ENCODE measurements around the gene SSH2.

SSH2 gene

GRCh38 chr17:29614349-29615047, 315.5 kb downstream of the SSH2 start:
- Histone ChIP-seq H3K9ac (ENCODE audit: low read depth, low read length, poor library complexity) (no peak overlapping the region), H2BK5ac (ENCODE audit: low read length) (peak overlapping the region; percentile 14), H2BK15ac (ENCODE audit: low read length) (peak overlapping the region; percentile 81), H3K4me1 (ENCODE audit: control insufficient read depth in 2 of 2, insufficient read depth in 1 of 2, low read depth in 1 of 2, low read length in 2 of 2) (peaks cover 0 to 29% of the 10 kb centered on the region in 2 donors), H3K4ac (ENCODE audit: low read length) (no peak overlapping the region), H4K91ac (ENCODE audit: low read depth, low read length, poor library complexity) (no peak overlapping the region), H3K9me3 (replicated peaks in 1 of 2; ENCODE audit: control insufficient read depth in 2 of 2, insufficient read depth in 1 of 2, low read depth in 1 of 2, low read length in 2 of 2) (peaks cover 3 to 12% of the 10 kb centered on the region in 2 donors), H3K23ac (ENCODE audit: low read depth, low read length, poor library complexity) (no peak overlapping the region), H3K14ac (ENCODE audit: low read length) (no peak overlapping the region), H3K36me3 (replicated peaks in 1 of 2; ENCODE audit: control insufficient read depth in 2 of 2, insufficient read depth in 2 of 2, low read length in 2 of 2) (peaks cover 5 to 35% of the 10 kb centered on the region in 2 donors), H3K4me2 (ENCODE audit: insufficient read depth, low read length, poor library complexity, severe bottlenecking) (peak overlapping the region; percentile 29), H3K18ac (ENCODE audit: low read length) (peak overlapping the region; percentile 88), H3K4me3 (ENCODE audit: low read length in 2 of 2) (no peak overlapping the region), H3K79me1 (ENCODE audit: low read depth, low read length) (no peaks in the 10 kb centered on the region), H3K27ac (replicated peaks; ENCODE audit: low read length) (no peak overlapping the region), H4K8ac (ENCODE audit: low read depth, low read length) (no peak overlapping the region), H2AFZ (ENCODE audit: low read length) (no peak overlapping the region), H2AK5ac (ENCODE audit: low read depth, low read length) (peak overlapping the region; percentile 54), H2BK12ac (ENCODE audit: low read length) (peak overlapping the region; percentile 82), H2BK120ac (ENCODE audit: low read depth, low read length) (no peak overlapping the region), H3K27me3 (ENCODE audit: control insufficient read depth in 3 of 3, insufficient read depth in 3 of 3, low read depth in 1 of 3, low read length in 3 of 3) (peaks cover 8 to 36% (median 16%) of the 10 kb centered on the region in 3 experiments)
- no CpG with 5 or more reads among the region's 16 CpGs for WGBS, 2 donors (ENCODE audit: extremely low coverage in 2 of 2, insufficient read length in 2 of 2, insufficient replicate concordance in 1 of 2)
- DNase-seq (ENCODE audit: low spot score) = no peak

GRCh38 chr17:29613856-29614255, 316.2 kb downstream of the SSH2 start:
- H3K9me3 ChIP-seq (replicated peaks in 1 of 2; ENCODE audit: control insufficient read depth in 2 of 2, insufficient read depth in 1 of 2, low read depth in 1 of 2, low read length in 2 of 2) = peaks cover 3 to 12% of the 10 kb centered on the region in 2 donors
- H2BK12ac ChIP-seq (ENCODE audit: low read length) = peak overlapping the region; percentile 97
- H3K4me1 ChIP-seq (ENCODE audit: control insufficient read depth in 2 of 2, insufficient read depth in 1 of 2, low read depth in 1 of 2, low read length in 2 of 2) = peaks cover 0 to 29% of the 10 kb centered on the region in 2 donors
- H3K79me1 ChIP-seq (ENCODE audit: low read depth, low read length) = peaks cover 1% of the 10 kb centered on the region
- no peak overlapping the region for H3K23ac ChIP-seq (ENCODE audit: low read depth, low read length, poor library complexity)
- no peak overlapping the region for H4K91ac ChIP-seq (ENCODE audit: low read depth, low read length, poor library complexity)
- DNase-seq (ENCODE audit: low spot score) = no peak
- peaks cover 8 to 33% (median 16%) of the 10 kb centered on the region in 3 experiments for H3K27me3 ChIP-seq (ENCODE audit: control insufficient read depth in 3 of 3, insufficient read depth in 3 of 3, low read depth in 1 of 3, low read length in 3 of 3)
- no peak overlapping the region for H3K4ac ChIP-seq (ENCODE audit: low read length)
- no peak overlapping the region for H3K27ac ChIP-seq (replicated peaks; ENCODE audit: low read length)
- no peak overlapping the region for H3K4me3 ChIP-seq (ENCODE audit: low read length in 2 of 2)
- H4K8ac ChIP-seq (ENCODE audit: low read depth, low read length) = no peak overlapping the region
- H3K18ac ChIP-seq (ENCODE audit: low read length) = peak overlapping the region; percentile 93
- peak overlapping the region; percentile 24 for H2BK120ac ChIP-seq (ENCODE audit: low read depth, low read length)
- peaks cover 6 to 42% of the 10 kb centered on the region in 2 donors for H3K36me3 ChIP-seq (replicated peaks in 1 of 2; ENCODE audit: control insufficient read depth in 2 of 2, insufficient read depth in 2 of 2, low read length in 2 of 2)
- peak overlapping the region; percentile 54 for H2AK5ac ChIP-seq (ENCODE audit: low read depth, low read length)
- H2BK15ac ChIP-seq (ENCODE audit: low read length) = peak overlapping the region; percentile 81
- peak overlapping the region; percentile 47 for H3K14ac ChIP-seq (ENCODE audit: low read length)
- H2AFZ ChIP-seq (ENCODE audit: low read length) = no peak overlapping the region
- no CpG with 5 or more reads among the region's 13 CpGs for WGBS, 2 donors (ENCODE audit: extremely low coverage in 2 of 2, insufficient read length in 2 of 2, insufficient replicate concordance in 1 of 2)
- peak overlapping the region; percentile 83 for H3K9ac ChIP-seq (ENCODE audit: low read depth, low read length, poor library complexity)
- peak overlapping the region; percentile 43 for H3K4me2 ChIP-seq (ENCODE audit: insufficient read depth, low read length, poor library complexity, severe bottlenecking)
- peak overlapping the region; percentile 14 for H2BK5ac ChIP-seq (ENCODE audit: low read length)

GRCh38 chr17:29613352-29613837, 316.6 kb downstream of the SSH2 start:
- Histone ChIP-seq H3K27me3 (ENCODE audit: control insufficient read depth in 3 of 3, insufficient read depth in 3 of 3, low read depth in 1 of 3, low read length in 3 of 3) (peaks cover 8 to 28% (median 16%) of the 10 kb centered on the region in 3 experiments), H2BK15ac (ENCODE audit: low read length) (peak overlapping the region; percentile 81), H3K4me3 (ENCODE audit: low read length in 2 of 2) (no peak overlapping the region), H2BK5ac (ENCODE audit: low read length) (peak overlapping the region; percentile 14), H2BK12ac (ENCODE audit: low read length) (peak overlapping the region; percentile 97), H2AK5ac (ENCODE audit: low read depth, low read length) (peak overlapping the region; percentile 92), H4K8ac (ENCODE audit: low read depth, low read length) (no peak overlapping the region), H3K4ac (ENCODE audit: low read length) (no peak overlapping the region), H2BK120ac (ENCODE audit: low read depth, low read length) (peak overlapping the region; percentile 24), H3K79me1 (ENCODE audit: low read depth, low read length) (peaks cover 4% of the 10 kb centered on the region), H3K27ac (replicated peaks; ENCODE audit: low read length) (no peak overlapping the region), H3K23ac (ENCODE audit: low read depth, low read length, poor library complexity) (peak overlapping the region; percentile 59), H3K9ac (ENCODE audit: low read depth, low read length, poor library complexity) (peak overlapping the region; percentile 83), H3K18ac (ENCODE audit: low read length) (peak overlapping the region; percentile 93), H4K91ac (ENCODE audit: low read depth, low read length, poor library complexity) (no peak overlapping the region), H3K4me2 (ENCODE audit: insufficient read depth, low read length, poor library complexity, severe bottlenecking) (peak overlapping the region; percentile 43), H3K4me1 (ENCODE audit: control insufficient read depth in 2 of 2, insufficient read depth in 1 of 2, low read depth in 1 of 2, low read length in 2 of 2) (peaks cover 0 to 29% of the 10 kb centered on the region in 2 donors), H3K9me3 (replicated peaks in 1 of 2; ENCODE audit: control insufficient read depth in 2 of 2, insufficient read depth in 1 of 2, low read depth in 1 of 2, low read length in 2 of 2) (peaks cover 3 to 11% of the 10 kb centered on the region in 2 donors), H3K36me3 (replicated peaks in 1 of 2; ENCODE audit: control insufficient read depth in 2 of 2, insufficient read depth in 2 of 2, low read length in 2 of 2) (peaks cover 6 to 46% of the 10 kb centered on the region in 2 donors), H3K14ac (ENCODE audit: low read length) (no peak overlapping the region), H2AFZ (ENCODE audit: low read length) (no peak overlapping the region)
- WGBS, 2 donors (ENCODE audit: extremely low coverage in 2 of 2, insufficient read length in 2 of 2, insufficient replicate concordance in 1 of 2) = no CpG with 5 or more reads among the region's 50 CpGs
- DNase-seq (ENCODE audit: low spot score) = peak; percentile 90
